ENCODE measurements around the gene CCDC169.
A peak's percentile ranks its signal among the peaks of the same experiment; 100 is the strongest.

Gene CCDC169

GRCh38 chr13:36288794-36289391 is 8.7 kb downstream of the CCDC169 start:
- no peaks in the 10 kb centered on the region for H3K27me3 ChIP-seq (ENCODE audit: insufficient read depth, insufficient read length)
- no peak overlapping the region for H3K4me3 ChIP-seq (ENCODE audit: insufficient read length, low read depth)
- no peak for DNase-seq (ENCODE audit: low read depth, low spot score)
- H3K36me3 ChIP-seq (ENCODE audit: insufficient read depth, insufficient read length, low read length), result no peaks in the 10 kb centered on the region
- no peak overlapping the region for H3K9ac ChIP-seq (ENCODE audit: insufficient read length, low read depth)
- TF ChIP-seq SUZ12 (IDR thresholded peaks at IDR 0.05; ENCODE audit: extremely low read depth, insufficient read depth, insufficient read length) (no peak), YY1 (IDR thresholded peaks at IDR 0.05; ENCODE audit: insufficient read depth, insufficient read length) (no peak), ZNF274 (IDR thresholded peaks at IDR 0.05; ENCODE audit: low read depth, low read length) (no peak)
- no peaks in the 10 kb centered on the region for H3K4me1 ChIP-seq (ENCODE audit: insufficient read depth, insufficient read length)
- peaks cover 45% of the 10 kb centered on the region for H3K9me3 ChIP-seq (ENCODE audit: insufficient read depth, low read length)

- no peak for DNase-seq (ENCODE audit: low read depth, low spot score)
Observed at GRCh38 chr13:36286006-36286405, 11.6 kb downstream of the CCDC169 start.

GRCh38 chr13:36282821-36283432 is 14.7 kb downstream of the CCDC169 start:
- Histone ChIP-seq H3K9ac (ENCODE audit: insufficient read length, low read depth) (no peak overlapping the region), H3K4me1 (ENCODE audit: insufficient read depth, insufficient read length) (no peaks in the 10 kb centered on the region), H3K27me3 (ENCODE audit: insufficient read depth, insufficient read length) (no peaks in the 10 kb centered on the region), H3K4me3 (ENCODE audit: insufficient read length, low read depth) (no peak overlapping the region), H3K9me3 (ENCODE audit: insufficient read depth, low read length) (peaks cover 18% of the 10 kb centered on the region), H3K36me3 (ENCODE audit: insufficient read depth, insufficient read length, low read length) (no peaks in the 10 kb centered on the region)
- no peak for TF ChIP-seq ZNF274 (IDR thresholded peaks at IDR 0.05; ENCODE audit: low read depth, low read length)
- no peak for TF ChIP-seq YY1 (IDR thresholded peaks at IDR 0.05; ENCODE audit: insufficient read depth, insufficient read length)
- TF ChIP-seq SUZ12 (IDR thresholded peaks at IDR 0.05; ENCODE audit: extremely low read depth, insufficient read depth, insufficient read length), result no peak
- DNase-seq (ENCODE audit: low read depth, low spot score), result no peak

More at GRCh38 chr13:36286006-36286405, 11.6 kb downstream of the CCDC169 start:
- no peaks in the 10 kb centered on the region for H3K27me3 ChIP-seq (ENCODE audit: insufficient read depth, insufficient read length)
- H3K9me3 ChIP-seq (ENCODE audit: insufficient read depth, low read length), result peaks cover 39% of the 10 kb centered on the region
- no peak for TF ChIP-seq YY1 (IDR thresholded peaks at IDR 0.05; ENCODE audit: insufficient read depth, insufficient read length)
- TF ChIP-seq SUZ12 (IDR thresholded peaks at IDR 0.05; ENCODE audit: extremely low read depth, insufficient read depth, insufficient read length), result no peak
- TF ChIP-seq ZNF274 (IDR thresholded peaks at IDR 0.05; ENCODE audit: low read depth, low read length), result no peak
- no peaks in the 10 kb centered on the region for H3K36me3 ChIP-seq (ENCODE audit: insufficient read depth, insufficient read length, low read length)
- no peak overlapping the region for H3K4me3 ChIP-seq (ENCODE audit: insufficient read length, low read depth)
- H3K4me1 ChIP-seq (ENCODE audit: insufficient read depth, insufficient read length), result no peaks in the 10 kb centered on the region
- H3K9ac ChIP-seq (ENCODE audit: insufficient read length, low read depth), result no peak overlapping the region

- peak; percentile 20 for DNase-seq (ENCODE audit: low read depth, low spot score)
- Histone ChIP-seq H3K9me3 (ENCODE audit: insufficient read depth, low read length) (no peaks in the 10 kb centered on the region), H3K36me3 (ENCODE audit: insufficient read depth, insufficient read length, low read length) (no peaks in the 10 kb centered on the region), H3K4me1 (ENCODE audit: insufficient read depth, insufficient read length) (no peaks in the 10 kb centered on the region), H3K4me3 (ENCODE audit: insufficient read length, low read depth) (no peak overlapping the region), H3K27me3 (ENCODE audit: insufficient read depth, insufficient read length) (no peaks in the 10 kb centered on the region), H3K9ac (ENCODE audit: insufficient read length, low read depth) (no peak overlapping the region)
- no peak for TF ChIP-seq ZNF274 (IDR thresholded peaks at IDR 0.05; ENCODE audit: low read depth, low read length)
- no peak for TF ChIP-seq YY1 (IDR thresholded peaks at IDR 0.05; ENCODE audit: insufficient read depth, insufficient read length)
- no peak for TF ChIP-seq SUZ12 (IDR thresholded peaks at IDR 0.05; ENCODE audit: extremely low read depth, insufficient read depth, insufficient read length)
Observed at GRCh38 chr13:36275190-36276002, 22.2 kb downstream of the CCDC169 start.

GRCh38 chr13:36273431-36273830 is 24.2 kb downstream of the CCDC169 start:
- Histone ChIP-seq H3K9me3 (ENCODE audit: insufficient read depth, low read length) (no peaks in the 10 kb centered on the region), H3K27me3 (ENCODE audit: insufficient read depth, insufficient read length) (no peaks in the 10 kb centered on the region), H3K4me3 (ENCODE audit: insufficient read length, low read depth) (no peak overlapping the region), H3K4me1 (ENCODE audit: insufficient read depth, insufficient read length) (no peaks in the 10 kb centered on the region), H3K9ac (ENCODE audit: insufficient read length, low read depth) (no peak overlapping the region), H3K36me3 (ENCODE audit: insufficient read depth, insufficient read length, low read length) (no peaks in the 10 kb centered on the region)
- TF ChIP-seq SUZ12 (IDR thresholded peaks at IDR 0.05; ENCODE audit: extremely low read depth, insufficient read depth, insufficient read length), result no peak
- no peak for TF ChIP-seq ZNF274 (IDR thresholded peaks at IDR 0.05; ENCODE audit: low read depth, low read length)
- TF ChIP-seq YY1 (IDR thresholded peaks at IDR 0.05; ENCODE audit: insufficient read depth, insufficient read length), result no peak
- no peak for DNase-seq (ENCODE audit: low read depth, low spot score)

- DNase-seq (ENCODE audit: low read depth, low spot score), result no peak
- no peak overlapping the region for H3K9ac ChIP-seq (ENCODE audit: insufficient read length, low read depth)
- no peaks in the 10 kb centered on the region for H3K27me3 ChIP-seq (ENCODE audit: insufficient read depth, insufficient read length)
- TF ChIP-seq SUZ12 (IDR thresholded peaks at IDR 0.05; ENCODE audit: extremely low read depth, insufficient read depth, insufficient read length) (no peak), YY1 (IDR thresholded peaks at IDR 0.05; ENCODE audit: insufficient read depth, insufficient read length) (no peak), ZNF274 (IDR thresholded peaks at IDR 0.05; ENCODE audit: low read depth, low read length) (no peak)
- no peaks in the 10 kb centered on the region for H3K36me3 ChIP-seq (ENCODE audit: insufficient read depth, insufficient read length, low read length)
- no peaks in the 10 kb centered on the region for H3K4me1 ChIP-seq (ENCODE audit: insufficient read depth, insufficient read length)
- H3K9me3 ChIP-seq (ENCODE audit: insufficient read depth, low read length), result no peaks in the 10 kb centered on the region
- no peak overlapping the region for H3K4me3 ChIP-seq (ENCODE audit: insufficient read length, low read depth)
Observed at GRCh38 chr13:36261976-36262375, 35.6 kb downstream of the CCDC169 start.

- no peaks in the 10 kb centered on the region for H3K36me3 ChIP-seq (ENCODE audit: insufficient read depth, insufficient read length, low read length)
Observed at GRCh38 chr13:36261011-36261410, 36.6 kb downstream of the CCDC169 start.

More at GRCh38 chr13:36261011-36261410, 36.6 kb downstream of the CCDC169 start:
- no peaks in the 10 kb centered on the region for H3K9me3 ChIP-seq (ENCODE audit: insufficient read depth, low read length)
- TF ChIP-seq ZNF274 (IDR thresholded peaks at IDR 0.05; ENCODE audit: low read depth, low read length) (no peak), SUZ12 (IDR thresholded peaks at IDR 0.05; ENCODE audit: extremely low read depth, insufficient read depth, insufficient read length) (no peak), YY1 (IDR thresholded peaks at IDR 0.05; ENCODE audit: insufficient read depth, insufficient read length) (no peak)
- no peaks in the 10 kb centered on the region for H3K27me3 ChIP-seq (ENCODE audit: insufficient read depth, insufficient read length)
- H3K4me1 ChIP-seq (ENCODE audit: insufficient read depth, insufficient read length), result no peaks in the 10 kb centered on the region
- H3K9ac ChIP-seq (ENCODE audit: insufficient read length, low read depth), result no peak overlapping the region
- DNase-seq (ENCODE audit: low read depth, low spot score), result no peak
- no peak overlapping the region for H3K4me3 ChIP-seq (ENCODE audit: insufficient read length, low read depth)
